GM21447 (cell line): Measurements from ENCODE around the gene PRKCQ.
"Not testable (repeated sequence)": the region's sequence is repeated elsewhere in the genome, so short reads cannot be mapped to it uniquely, and the experiment has no call there.

Experiments used
- ATAC-seq: cut with Tn5 transposase; IDR thresholded peaks from one replicate; pipeline ENCODE4 v1.9.1; 2021; ENCODE audit not compliant: unreplicated experiment

Gene PRKCQ

DNA sequence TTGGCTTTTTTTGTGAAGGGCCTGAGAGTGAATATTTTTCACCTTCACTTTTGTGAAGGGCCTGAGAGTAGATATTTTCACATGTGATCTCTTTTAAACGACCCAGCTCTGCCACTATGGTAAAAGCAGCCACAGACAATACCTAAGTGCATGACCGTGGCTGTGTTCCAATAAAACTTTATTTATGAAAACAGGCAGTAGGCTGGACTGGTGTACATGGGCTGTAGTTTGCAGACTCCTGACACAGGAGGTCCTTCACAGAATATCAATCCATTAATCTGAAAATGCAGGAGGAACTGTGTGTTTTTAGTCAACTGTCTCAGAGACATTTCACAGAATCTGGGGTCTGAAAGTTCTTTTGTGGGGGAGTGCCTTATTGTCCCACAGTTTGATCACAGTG lies 186.9 kb downstream of the PRKCQ start:
- no peak for ATAC-seq

- no peak for ATAC-seq
Observed at GRCh38 chr10:6390213-6390845, 189.7 kb downstream of the PRKCQ start.

DNA sequence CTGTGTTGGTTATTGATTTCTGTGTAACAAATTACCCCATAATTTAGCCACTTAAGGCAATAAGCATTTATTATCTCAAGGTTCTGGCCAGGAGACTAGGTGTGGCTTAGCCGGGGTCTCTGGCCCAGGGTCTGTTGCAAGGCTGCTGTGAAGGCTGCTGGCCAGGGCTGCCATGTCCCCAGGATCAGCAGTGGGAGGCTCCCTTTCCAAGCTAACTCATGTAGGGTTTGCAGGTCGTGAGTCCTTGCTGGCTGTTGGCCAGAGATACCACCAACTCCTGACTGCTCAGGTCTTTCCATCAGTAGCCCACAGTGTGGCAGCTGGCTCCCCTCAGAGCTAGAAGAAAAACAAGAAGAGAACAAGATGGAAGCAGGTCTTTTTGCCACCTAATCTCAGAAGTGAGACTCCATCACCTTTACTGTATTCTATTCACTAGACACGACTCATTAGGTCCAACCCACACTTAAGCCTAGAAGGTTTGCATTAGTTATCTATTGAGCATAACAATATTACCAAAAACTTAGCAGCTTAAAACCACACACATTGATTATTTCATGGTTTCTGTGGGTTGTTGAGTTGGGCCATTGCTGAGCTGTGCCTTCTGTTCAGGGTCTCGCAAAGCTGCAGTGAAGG lies 191.7 kb downstream of the PRKCQ start:
- ATAC-seq = no peak

- ATAC-seq = no peak
Observed at GRCh38 chr10:6386960-6387359, 193.1 kb downstream of the PRKCQ start.

DNA sequence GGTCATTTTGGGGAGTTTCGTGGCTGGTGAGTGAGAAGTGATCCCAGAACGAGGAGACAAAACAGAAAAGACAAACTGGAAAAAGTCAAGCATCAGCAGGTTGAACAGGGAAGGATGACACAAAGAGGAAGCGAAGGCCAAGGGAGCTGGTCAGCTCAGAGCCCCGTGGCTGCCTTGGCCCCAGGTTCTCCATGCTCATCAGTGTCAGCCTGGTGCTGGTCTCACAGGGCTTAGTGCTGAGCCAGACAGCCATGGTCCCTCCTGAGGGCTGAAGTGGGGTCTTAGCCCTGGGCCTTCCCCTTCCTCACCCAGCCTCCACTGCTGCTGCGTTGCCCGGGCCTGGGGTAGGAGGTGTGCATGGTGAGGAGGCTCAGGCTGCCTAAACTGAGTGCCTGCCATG lies 193.7 kb downstream of the PRKCQ start:
- ATAC-seq = no peak

- ATAC-seq = no peak
Observed at GRCh38 chr10:6385665-6386064, 194.4 kb downstream of the PRKCQ start.

DNA sequence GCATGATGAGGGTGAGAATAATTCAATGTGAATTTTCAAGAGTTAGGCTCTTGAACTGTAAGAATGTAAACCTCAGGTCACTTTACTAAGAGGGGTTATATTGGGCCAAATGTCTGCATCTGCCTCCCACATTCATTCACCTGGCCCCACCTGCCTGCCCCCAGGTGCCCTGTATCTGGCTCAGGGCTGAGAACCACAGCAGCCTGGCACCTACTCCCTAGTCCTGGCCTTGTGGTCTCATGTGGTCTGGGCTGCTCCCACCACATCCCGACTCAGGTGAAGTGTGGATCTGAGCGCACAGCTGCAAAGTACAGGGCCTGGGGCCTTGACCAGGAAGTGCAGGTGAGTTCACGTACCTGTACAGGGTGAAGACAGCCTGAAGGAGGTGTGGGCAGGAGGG lies 195.2 kb downstream of the PRKCQ start:
- no peak for ATAC-seq

GRCh38 chr10:6384031-6384430 lies 196.0 kb downstream of the PRKCQ start:
- ATAC-seq = no peak

DNA sequence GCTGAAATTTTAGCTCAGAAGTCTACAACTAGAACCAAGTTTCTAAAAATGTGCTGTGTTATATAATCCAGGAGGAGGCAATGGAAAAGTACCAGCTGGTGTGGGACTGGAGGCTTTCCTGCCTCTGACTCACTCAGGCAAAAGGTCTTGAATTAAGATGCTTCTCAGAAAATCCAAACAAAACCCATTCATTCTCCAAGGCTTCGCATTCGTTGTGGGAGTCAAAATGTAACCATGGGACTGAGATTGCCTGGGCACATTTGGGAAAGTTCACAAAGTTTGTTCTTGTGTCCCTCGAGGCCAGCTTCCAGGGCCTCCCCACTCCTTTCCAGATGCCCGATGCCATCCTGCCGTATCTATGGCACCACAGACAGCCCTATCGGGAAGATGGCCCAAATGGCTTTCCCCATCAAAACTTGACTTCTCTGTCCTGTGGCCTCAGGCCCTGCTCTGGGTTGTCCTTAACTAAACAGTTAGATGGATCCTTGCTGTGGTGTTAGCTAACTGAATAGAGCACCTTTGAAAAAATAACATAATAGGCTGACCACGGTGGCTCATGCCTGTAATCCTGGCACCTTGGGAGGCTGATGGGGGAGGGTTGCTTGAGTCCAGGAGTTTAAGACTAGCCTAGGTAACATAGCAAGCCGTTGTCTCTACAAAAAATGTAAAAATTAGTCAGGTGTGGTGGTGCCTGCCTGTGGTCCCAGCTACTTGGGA lies 196.8 kb downstream of the PRKCQ start:
- ATAC-seq = no peak

DNA sequence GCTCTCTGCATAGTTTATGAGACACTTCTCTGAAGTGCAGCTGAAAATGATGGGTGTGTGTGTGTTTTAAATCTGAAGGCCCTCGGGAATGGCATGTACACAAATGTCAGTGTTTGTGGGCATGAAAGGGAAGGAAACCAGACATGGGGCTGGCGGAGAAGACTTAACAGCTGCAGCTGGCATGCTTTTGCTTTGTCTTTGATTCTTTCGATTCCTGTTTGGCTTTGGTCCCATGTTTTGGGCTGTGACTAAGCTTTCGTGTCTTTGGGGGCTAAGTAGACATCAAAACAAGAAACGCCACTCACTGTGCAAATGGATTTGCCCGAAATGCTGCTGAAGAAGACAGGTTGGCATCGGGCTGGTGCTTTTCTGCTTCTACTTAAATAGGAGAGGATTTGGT lies 198.0 kb downstream of the PRKCQ start:
- peak; percentile 76 for ATAC-seq

DNA sequence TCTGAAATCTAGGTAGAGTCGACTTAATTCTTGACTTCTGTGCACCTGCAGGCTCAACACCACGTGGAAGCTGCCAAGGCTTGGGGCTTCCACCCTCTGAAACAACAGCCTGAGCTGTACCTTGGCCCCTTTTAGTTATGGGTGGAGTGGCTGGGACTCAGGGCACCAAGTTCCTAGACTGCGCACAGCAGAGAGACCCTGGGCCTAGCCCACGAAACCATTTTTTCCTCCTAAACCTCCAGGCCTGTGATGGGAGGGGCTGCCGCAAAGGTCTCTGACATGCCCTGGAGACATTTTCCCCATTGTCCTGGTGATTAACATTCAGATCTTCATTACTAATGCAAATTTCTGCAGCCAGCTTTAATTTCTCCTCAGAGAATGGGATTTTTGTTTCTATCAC lies 199.6 kb downstream of the PRKCQ start:
- ATAC-seq = not testable (repeated sequence)

DNA sequence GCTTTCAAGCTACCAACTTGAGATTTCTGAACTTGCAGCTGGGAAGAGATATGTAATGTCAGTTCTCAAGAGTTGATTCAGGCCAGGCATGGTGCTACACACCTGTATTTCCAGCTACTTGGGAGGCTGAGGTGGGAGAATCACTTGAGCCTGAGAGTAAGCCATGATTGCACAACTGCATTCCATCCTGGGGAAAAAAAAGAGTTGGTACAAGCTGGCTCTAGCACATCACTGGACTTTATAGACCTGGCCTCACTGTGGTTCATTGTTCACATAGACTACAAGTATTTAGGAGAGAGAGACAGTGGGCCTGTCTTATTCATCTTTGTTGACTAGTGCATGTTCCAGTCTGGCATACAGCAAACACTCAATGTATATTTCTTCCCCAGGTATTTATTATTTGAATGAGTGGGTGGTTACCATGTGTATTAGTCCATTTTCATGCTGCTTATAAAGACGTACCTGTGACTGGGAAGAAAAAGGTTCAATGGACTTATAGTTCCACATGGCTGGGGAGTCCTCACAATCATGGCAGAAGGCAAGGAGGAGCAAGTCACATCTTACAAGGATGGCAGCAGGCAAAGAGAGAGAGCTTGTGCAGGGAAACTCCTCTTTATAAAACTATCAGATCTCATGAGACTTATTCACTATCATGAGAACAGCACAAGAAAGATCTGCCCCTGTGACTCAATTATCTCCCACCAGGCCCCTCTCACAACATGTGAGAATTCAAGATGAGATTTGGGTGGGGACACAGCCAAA lies 200.9 kb downstream of the PRKCQ start:
- ATAC-seq = no peak
